Stimulated activated CD8-positive, alpha-beta memory T cell treated with anti-CD3 and anti-CD28 coated beads, Interleukin-7, amount 100 ng/mL, for 1 hour (primary cell): ENCODE data around the gene TANGO2.

Source experiments
- DNase-seq, 2 donors: peaks; one replicate each; pipeline ENCODE4 v3.0.0-alpha.2; 2020; ENCODE audit warnings: low read depth in 2 of 2

TANGO2 gene

GRCh38 chr22:19983741-19984140, 37.2 kb upstream of the TANGO2 start:
- no peak for DNase-seq

GRCh38 chr22:19984201-19984753, 36.6 kb upstream of the TANGO2 start:
- DNase-seq, result no peak

DNA sequence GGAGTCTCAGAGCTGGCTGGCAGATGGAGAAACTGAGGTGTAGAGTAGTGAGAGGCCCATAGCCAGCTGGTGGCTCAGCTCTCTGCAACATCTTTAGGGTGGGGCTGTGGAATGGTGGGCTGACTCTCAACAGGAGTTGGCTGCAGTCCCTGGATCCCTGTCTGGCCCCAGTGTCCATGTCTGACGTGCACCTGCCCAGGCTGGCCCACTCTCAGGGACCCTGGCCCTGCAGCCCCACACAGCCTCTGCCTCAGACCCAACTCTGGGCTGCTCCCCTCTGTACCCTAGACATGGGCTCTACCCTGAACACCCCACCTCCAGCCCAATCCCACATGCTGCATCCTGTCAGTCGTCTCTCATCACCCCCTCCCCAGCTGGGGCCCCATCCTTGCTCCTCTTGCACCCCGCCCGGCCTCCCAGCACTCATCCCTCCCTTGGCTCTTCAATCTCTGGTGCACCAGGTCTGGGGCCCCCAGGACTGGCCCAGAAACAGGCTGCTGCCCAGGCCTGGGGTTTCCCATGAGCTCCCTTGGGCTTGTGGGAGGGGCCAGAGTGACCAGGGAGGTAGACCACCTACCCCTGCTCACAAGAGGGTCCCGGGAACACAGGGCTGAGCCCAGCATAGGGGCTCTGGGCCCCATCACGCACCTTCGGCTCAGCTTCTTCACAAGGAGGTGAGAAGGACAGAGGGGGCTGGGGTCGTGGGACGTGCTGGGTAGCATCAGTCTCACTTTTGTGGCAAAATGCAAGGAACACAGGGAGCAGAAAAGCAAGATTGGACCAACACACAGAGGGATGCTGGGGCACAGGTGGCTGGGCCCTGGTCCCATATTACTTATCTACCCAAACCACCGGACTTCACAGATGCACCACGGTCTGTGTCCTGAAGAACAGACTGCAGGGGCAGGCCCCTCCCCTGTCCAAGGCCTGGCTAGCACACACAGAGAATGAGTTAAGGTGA, 35.8 kb upstream of the TANGO2 start:
- no peak for DNase-seq

DNA sequence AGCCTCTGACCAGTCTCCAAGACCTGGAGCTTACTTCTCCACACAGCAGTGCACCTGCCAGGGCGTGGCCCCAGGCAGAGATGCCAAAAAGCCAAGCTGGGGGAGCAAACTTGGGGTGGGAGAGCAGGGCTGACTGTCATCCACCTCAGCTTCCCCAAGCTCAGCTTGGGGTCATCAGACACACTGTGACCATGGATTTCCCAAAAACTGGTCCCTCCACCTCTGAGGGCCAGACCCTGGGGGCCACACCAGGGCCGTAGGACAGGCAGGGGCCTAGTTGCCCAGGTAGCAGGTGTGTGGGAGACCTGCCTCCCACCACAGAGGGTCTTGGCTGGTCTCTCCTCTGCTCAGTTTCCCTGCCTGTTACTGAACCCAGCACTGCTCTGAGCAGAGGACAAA, 34.9 kb upstream of the TANGO2 start:
- no peak for DNase-seq

GRCh38 chr22:19986410-19987341, 34.2 kb upstream of the TANGO2 start:
- DNase-seq, result peak; percentile 27 to 35

DNA sequence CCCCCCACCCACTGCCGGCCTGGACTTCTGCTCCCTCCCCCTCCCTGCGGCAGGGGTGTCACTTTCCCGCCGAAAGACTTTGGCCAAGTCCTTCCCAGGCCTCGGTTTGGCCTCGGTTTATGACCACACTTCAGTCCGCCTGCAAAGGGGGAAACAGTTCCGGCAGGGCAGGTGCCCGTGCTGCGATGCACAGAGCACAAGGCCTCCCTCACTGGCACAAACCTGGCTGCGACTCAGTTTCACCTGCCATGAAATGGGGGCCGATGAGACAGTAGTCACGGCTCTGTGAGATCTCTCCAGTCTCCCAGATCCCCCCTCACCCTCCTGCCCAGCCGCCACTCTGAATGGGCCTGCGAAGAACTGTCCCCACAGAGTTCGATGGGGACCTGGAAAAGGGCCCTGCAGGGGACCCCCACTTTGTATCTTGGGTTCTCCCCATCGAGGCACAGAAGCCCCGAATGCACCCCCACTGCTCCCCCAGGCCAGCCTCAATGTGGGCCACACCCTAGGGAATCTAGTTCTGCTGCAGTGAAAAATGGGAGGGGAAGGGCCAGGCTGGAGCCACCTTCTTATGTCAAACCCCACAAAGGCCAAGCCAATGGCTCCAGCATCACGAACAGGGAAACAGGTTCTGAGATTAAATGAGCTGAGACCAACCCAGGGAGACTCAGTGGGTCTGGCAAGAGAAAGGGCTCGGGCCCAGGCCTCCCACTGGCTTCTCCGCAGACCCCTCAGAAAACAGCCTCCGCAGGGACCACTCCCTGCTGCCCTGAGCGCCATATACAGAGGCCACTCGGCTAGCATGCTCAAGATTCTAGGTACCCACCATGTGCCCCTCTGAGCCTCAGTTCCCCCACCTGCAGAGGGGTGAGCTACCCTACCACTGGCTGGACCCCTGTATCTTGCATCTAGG, 33.3 kb upstream of the TANGO2 start:
- no peak for DNase-seq

DNA sequence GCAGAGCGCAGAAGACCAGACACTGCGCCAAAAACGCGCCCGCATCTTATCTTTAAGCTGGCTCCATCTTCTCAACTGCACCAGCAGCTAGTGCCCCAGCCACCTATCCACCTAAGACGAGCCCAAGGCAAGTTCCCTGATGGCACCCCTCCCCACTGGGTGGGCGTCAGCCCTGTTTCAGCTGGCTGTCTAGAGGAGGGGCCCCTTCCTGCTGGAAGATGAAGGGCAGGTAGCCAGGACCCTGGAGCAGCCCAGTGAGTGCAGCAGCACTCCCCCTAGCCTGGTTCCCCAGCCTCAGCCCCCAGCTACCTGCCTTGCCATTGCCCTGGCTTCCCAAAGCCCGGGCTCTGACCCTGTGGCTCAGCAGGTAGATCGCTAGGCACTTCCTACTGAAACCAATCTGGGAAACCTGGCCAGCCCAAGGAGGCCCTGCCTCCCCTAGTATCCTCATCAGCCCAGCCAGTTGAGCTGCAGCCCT, 32.5 kb upstream of the TANGO2 start:
- DNase-seq, result no peak

GRCh38 chr22:19988965-19989724, 31.8 kb upstream of the TANGO2 start:
- DNase-seq, result no peak

GRCh38 chr22:19989725-19990067, 31.2 kb upstream of the TANGO2 start:
- no peak for DNase-seq

DNA sequence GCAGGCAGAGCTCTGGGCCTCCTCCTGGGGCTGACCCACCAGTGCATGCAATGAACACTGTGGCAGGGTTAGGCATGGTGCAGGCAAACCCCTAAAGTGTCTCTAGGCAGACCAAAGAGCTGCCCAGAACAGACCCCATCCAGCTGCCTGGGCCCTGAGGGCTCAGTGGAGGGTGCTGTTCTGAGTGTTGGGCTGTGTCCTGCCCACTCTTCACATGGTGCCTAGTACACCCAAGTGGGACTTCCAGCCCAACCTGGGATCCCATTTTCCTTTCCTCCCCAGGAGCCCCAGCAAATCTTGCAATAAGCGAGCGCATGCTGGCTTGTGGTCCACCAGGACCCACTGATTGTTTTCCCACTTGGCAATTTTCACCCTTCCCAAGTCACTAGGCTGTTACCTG, 30.7 kb upstream of the TANGO2 start:
- no peak for DNase-seq

DNA sequence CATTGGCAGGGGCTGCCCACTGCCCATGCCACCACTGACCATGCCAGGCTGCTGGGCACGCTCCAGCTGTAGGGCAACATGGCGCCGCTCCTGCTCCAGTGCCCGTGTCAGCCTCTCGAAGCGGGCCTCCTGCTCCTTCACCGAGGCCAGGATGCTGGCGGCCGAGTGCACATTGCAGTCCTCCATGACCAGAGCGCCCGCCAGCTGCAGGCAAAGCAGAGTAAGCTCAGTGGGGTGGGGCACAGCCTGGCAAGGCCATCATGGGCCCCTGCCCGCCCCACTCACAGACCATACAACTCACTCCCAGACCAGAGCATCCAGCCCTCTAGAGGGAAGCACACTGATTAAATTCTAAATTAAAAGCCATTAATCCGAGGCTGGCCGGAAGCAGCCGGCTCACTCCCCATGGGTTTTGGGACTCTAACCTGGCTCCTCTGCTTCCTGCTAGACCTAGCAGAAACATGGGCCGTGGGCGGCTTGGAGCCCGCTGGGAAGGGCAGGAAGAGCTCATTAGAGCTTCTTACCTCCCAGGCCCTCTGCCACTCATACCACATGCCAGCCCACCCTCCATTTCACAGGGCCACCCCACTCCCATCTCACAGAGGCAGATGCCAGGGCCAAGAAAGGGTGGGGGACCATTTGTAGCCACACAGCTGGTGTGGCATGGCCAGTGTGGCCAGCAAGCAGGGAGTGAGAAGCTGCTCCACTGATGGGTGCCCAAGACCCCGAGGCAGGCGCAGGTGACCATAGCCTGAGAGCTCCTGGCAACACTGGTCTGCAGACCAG, 30.1 kb upstream of the TANGO2 start:
- no peak for DNase-seq

DNA sequence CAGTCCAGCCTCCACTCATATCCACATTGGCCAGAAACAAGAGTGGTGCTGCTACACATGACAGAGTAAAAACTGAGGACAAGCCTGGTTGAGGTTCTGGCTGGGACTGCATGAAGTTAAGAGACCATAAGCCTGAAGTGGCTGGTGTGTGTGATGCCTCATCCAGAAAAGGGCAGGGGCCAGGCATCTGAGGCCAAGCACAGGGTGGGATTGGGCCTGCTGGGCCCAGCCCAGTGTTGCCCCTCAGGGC, 29.6 kb upstream of the TANGO2 start:
- no peak for DNase-seq

GRCh38 chr22:19991645-19992451, 29.1 kb upstream of the TANGO2 start:
- DNase-seq, result no peak

DNA sequence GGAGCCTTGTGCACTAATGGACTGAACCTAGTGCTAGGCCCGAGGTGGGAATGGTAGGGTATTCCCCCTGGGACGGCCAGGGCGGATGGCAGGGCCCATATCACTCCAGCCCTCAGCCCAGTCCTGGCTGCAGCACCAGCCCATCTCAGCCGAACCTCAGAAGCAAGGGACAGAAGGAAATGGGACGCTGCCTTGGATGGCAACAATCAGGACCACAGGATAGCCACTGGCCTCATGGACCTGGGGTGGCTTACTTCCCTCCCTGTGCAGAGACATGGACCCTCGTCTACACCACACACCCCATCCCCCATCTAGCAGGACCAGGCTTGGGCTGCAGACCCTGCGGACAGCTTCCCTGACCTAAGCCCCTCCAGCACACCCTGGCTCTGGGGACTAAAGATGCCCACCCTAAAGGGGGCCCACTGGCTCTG, 28.4 kb upstream of the TANGO2 start:
- no peak for DNase-seq

- no peak for DNase-seq
Measured at GRCh38 chr22:19992921-19993355, 28.0 kb upstream of the TANGO2 start.

DNA sequence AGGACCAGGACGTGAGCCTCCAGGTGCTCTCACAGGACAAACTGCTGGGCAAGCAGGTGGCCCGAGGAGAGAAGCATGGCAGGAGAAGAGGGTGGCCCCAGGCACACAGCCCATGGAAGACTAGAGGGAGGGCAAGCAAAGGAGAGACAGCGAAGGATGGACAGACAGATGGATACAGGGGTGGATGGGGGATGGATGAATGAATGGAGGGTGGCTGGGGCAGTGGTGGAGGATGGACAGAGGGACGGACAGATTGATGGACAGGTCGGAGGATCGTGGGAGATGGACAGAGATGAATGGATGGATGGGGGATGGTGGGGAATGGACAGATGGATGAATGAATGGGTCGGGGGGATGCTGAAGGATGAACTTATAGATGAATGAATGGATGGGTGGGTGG, 27.0 kb upstream of the TANGO2 start:
- DNase-seq, result no peak

DNA sequence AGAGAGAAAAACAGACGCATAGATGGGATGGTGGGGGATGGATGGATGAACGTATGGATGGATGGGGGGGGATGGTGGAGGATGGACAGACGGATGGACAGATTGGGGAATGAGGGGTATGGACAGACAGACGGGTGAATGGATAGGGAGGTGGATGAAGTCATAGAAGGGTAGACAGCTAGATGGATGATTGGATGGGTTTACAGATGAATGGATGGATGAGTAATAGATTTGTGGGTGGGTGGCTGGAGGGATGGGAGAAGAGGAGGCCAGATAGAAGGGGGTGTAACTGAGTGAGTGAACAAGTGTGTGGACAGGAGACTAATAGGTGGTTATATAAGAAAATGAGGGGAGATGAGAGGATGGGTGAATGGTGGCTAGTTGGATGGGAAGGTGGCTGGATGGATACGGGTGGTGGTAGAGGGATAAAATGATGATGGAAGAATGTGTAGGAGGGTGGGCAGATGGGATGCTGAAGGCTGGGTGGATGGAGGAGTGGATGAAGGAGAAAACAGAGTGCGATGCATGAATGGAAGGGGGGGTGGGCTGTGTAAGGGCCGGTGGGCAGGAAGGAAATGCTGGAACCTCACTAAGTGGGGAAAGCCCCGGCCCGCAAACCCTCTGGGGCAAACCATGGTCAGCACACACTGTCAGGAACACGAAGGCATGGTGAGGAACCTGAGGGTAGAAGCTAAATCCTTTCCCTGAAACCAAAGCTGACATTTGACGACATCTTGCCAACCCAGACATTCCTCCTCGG, 25.9 kb upstream of the TANGO2 start:
- no peak for DNase-seq
